ENCODE data around the gene HGF.

The HGF gene

DNA sequence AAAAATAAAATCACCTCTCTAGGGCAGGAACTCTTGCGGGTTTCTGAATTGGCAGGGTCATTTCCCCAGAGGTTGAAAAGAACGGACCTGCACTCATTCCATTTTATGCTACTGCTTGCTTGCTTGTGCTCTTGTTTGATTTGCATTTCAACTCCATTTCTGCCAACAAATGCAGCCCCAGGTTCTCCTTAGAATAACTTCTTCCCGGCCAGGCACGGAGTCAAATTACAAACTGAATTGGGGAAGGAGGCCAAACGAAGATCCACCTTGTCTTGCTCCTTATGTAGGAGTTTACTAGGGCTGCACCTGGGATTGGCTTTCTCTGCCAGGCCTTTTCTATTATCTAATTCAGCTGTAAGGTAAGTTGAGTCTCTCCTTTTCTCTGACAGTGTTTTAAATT, 79.6 kb downstream of the HGF start:
- Mint-ChIP-seq H3K4me1 (ENCODE audit: low read depth) (no peaks in the 10 kb centered on the region), H3K27me3 (no peaks in the 10 kb centered on the region), H3K27ac (no peak overlapping the region), H3K36me3 (ENCODE audit: low read depth) (no peaks in the 10 kb centered on the region), H3K9me3 (no peaks in the 10 kb centered on the region), H3K4me3 (no peak overlapping the region)
- no peak for DNase-seq

DNA sequence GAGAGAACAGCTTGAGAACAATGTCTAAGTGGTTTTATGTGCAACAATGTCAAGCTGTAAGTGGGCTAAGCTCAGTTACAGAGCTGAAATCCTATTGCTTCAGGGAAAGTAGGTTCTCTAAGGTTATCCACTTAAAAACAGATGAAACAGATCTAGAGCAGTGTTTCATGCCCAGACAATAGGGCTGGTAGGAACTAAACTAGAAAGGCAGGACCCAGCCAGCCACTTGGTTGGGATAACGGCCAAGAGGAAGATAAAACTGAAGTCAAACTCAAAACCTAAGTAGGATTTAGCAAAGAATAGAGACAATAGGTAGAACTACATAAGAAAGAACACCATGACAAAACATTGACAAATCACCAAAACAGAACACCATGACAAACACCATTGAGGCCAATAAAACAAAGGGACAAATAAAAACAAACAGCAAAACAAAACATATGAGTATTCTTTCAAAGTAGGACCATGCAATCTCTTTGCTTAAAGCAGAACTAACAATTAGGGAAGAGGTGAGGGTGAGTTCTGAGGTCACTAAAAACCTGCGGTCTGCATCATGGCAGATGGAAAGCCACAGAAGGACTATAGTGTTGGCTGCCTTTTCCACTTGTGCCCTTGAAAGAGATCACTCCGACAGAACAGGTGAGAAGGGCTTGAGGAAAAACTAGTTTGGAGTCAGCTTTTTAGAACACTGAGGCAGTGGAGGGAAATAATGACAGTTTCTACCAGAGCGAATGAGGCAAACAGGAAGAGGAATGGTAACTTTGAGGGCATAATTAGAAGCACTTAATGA, 81.0 kb downstream of the HGF start:
- peaks cover 4% of the 10 kb centered on the region for H3K9me3 Mint-ChIP-seq
- no peak overlapping the region for H3K4me3 Mint-ChIP-seq
- H3K36me3 Mint-ChIP-seq (ENCODE audit: low read depth) = no peaks in the 10 kb centered on the region
- DNase-seq = no peak
- H3K27ac Mint-ChIP-seq = no peak overlapping the region
- no peaks in the 10 kb centered on the region for H3K27me3 Mint-ChIP-seq
- H3K4me1 Mint-ChIP-seq (ENCODE audit: low read depth) = no peaks in the 10 kb centered on the region

DNA sequence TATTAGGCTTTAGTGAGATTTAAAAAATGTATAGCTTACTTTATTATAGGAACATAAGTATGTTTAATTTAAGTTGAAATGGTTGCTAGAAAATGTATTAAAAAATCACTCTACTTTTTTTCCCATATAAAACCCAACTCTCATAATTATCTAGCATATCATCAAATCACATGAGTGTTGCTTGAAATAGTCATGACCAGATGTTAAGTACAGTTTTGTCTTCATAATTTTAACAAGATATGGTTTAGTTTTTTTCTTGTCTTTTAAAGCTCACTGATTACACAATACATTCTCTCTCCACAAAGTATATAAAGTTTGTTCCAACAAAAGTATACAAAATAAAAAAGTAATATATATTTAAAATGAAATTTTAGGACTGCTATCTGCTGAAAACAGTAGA, 82.8 kb downstream of the HGF start:
- Mint-ChIP-seq H3K4me3 (no peak overlapping the region), H3K4me1 (ENCODE audit: low read depth) (no peaks in the 10 kb centered on the region), H3K9me3 (peaks cover 4% of the 10 kb centered on the region), H3K27me3 (no peaks in the 10 kb centered on the region), H3K36me3 (ENCODE audit: low read depth) (no peaks in the 10 kb centered on the region), H3K27ac (no peak overlapping the region)
- no peak for DNase-seq

DNA sequence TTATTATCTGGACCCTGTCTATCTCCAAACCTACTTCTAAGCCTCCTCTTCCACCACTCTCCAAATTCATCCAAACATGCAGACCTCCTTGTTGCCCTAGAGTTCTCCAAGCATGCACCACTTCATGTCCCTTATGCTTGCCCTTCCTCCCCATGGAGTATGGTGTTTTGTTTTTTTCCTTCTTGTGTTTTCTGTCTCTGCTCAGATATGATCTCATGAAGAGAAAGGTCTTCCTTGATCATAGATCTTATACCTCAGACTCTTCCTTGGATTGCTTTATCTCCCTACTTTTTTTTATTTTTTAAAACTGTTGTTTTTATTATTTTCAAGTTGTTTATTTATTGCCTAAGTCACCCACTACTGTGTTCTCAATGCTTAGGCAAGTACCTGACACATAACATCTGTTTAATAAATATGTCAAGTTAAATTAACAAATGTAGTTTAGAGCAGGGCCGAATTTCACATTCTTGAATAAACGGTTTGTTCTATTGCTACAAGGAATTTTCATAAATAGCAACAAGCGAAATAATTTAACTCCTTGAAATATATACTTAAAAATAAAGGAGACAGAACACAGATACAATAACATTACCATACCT, 84.5 kb downstream of the HGF start:
- Mint-ChIP-seq H3K4me1 (ENCODE audit: low read depth) (no peaks in the 10 kb centered on the region), H3K27ac (no peak overlapping the region), H3K9me3 (peaks cover 4% of the 10 kb centered on the region), H3K27me3 (no peaks in the 10 kb centered on the region), H3K36me3 (ENCODE audit: low read depth) (no peaks in the 10 kb centered on the region), H3K4me3 (no peak overlapping the region)
- DNase-seq = no peak

DNA sequence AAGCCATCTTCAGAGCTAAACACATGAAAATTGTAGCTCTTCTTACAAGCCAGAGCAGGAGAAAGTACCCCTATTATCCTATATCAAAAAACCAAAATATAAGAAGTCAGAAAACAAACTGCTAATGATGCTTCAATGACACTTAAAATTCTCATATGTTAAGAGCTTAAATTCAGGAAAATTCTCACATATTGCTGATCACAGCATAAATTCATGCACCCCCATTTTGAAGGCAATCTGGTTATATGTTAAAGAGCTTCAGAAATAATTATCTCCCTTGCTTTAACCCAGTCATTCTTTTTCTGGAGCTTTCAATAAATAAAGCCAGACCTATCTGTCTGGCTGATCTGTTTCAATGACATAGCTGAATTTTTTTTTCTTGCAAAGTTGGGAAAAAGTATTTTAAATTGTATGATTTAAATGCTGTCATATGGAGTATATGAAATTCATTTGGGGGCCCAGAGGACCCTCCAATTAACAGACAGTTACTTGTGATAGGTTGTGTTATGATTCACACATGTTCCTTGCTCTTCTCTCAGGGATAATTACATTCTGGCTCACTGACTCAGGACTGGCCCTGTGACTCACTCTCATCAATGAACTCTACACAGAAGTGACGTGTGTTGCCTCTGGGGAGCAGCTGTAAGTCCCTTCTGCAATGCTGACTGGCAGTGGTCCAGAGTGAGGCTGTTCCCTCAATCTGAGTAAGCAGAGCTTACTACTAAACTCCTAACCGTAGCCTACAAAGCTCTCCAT, 85.2 kb downstream of the HGF start:
- no peaks in the 10 kb centered on the region for H3K4me1 Mint-ChIP-seq (ENCODE audit: low read depth)
- no peak overlapping the region for H3K4me3 Mint-ChIP-seq
- peaks cover 7% of the 10 kb centered on the region for H3K9me3 Mint-ChIP-seq
- no peak overlapping the region for H3K27ac Mint-ChIP-seq
- H3K36me3 Mint-ChIP-seq (ENCODE audit: low read depth) = no peaks in the 10 kb centered on the region
- DNase-seq = no peak
- no peaks in the 10 kb centered on the region for H3K27me3 Mint-ChIP-seq

DNA sequence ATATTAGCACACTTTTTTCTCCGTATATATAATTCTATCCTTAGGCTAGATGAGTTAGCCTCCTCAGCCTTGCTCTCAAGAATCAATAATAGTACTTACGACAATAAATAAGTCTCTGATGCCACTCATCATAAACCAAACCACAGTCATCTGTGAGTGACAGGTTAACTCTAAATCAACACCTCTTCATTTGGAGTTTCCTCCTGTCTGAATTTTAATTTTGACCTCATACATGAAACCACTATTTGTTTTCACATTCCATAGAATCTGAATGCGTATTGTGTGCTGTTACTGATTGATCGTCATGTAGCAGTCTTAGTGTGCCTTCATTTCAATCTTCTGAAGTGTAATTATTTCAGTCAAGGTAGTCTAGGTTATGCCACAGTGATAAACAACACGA, 85.8 kb downstream of the HGF start:
- Mint-ChIP-seq H3K27me3 (no peaks in the 10 kb centered on the region), H3K4me3 (no peak overlapping the region), H3K27ac (no peak overlapping the region), H3K9me3 (peaks cover 7% of the 10 kb centered on the region), H3K36me3 (ENCODE audit: low read depth) (no peaks in the 10 kb centered on the region), H3K4me1 (ENCODE audit: low read depth) (no peaks in the 10 kb centered on the region)
- no peak for DNase-seq

DNA sequence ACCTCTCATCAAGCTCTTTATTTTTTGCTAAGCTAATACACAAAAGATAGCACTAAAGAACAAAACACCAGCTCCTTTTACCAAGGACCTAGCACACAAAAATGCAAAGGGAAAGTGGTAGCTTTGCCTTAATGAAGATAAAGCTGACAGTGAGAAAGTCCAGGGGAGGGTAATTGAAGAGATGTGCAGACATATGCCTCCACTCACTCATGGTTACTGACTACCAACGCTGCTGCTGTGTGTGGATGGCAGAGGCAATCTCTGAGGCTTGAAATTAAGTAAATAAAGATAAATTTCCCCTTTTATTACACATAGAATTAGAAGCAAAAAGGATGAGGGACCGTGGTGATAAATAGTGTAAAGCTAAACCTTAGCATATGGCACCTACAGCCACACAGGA, 87.0 kb downstream of the HGF start:
- H3K27ac Mint-ChIP-seq = no peak overlapping the region
- no peaks in the 10 kb centered on the region for H3K36me3 Mint-ChIP-seq (ENCODE audit: low read depth)
- peaks cover 7% of the 10 kb centered on the region for H3K9me3 Mint-ChIP-seq
- H3K4me1 Mint-ChIP-seq (ENCODE audit: low read depth) = no peaks in the 10 kb centered on the region
- DNase-seq = no peak
- no peaks in the 10 kb centered on the region for H3K27me3 Mint-ChIP-seq
- H3K4me3 Mint-ChIP-seq = no peak overlapping the region

DNA sequence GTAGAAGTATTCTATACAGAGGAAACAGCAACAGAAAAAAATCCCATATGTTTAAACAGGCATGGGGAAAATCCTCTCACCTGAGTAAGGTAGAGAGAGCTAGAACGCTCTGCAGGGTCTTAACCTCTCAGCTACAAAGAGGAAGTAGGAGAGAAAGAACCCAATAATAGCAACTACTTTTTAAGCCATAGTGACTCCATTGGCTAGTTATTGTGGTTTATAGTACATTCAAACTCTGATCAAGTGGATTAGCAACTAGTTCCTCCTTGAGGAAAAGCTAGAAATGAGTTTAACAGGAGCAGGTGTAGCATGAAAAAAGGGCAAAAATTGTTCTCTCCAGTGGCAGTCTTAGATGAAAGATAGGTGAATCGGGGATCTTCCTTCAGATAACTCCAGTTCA, 89.7 kb downstream of the HGF start:
- Mint-ChIP-seq H3K4me3 (no peak overlapping the region), H3K9me3 (peaks cover 7% of the 10 kb centered on the region), H3K27ac (no peak overlapping the region), H3K36me3 (ENCODE audit: low read depth) (no peaks in the 10 kb centered on the region), H3K27me3 (no peaks in the 10 kb centered on the region), H3K4me1 (ENCODE audit: low read depth) (no peaks in the 10 kb centered on the region)
- no peak for DNase-seq

DNA sequence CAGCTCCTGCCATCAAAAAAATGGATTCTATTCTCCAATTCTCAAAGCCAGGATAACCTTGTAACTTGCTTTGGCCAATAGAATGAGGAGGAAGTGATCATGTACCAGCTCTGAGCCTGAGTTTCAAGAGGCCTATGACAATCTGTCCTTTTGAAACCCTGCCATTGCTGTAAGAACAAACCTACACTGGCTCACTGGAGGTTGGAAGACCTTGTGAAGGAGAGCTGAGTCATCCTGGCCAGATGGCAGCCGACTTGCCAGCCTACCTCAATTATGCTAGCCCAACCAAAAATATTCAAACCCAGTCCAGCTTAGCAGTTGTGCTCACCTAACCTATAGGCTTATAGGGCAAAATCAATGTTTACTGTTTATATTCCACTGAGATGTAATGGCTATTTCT, 93.0 kb downstream of the HGF start:
- Mint-ChIP-seq H3K4me1 (ENCODE audit: low read depth) (no peaks in the 10 kb centered on the region), H3K4me3 (no peak overlapping the region), H3K9me3 (peaks cover 4% of the 10 kb centered on the region), H3K27ac (no peak overlapping the region), H3K36me3 (ENCODE audit: low read depth) (no peaks in the 10 kb centered on the region), H3K27me3 (no peaks in the 10 kb centered on the region)
- no peak for DNase-seq

DNA sequence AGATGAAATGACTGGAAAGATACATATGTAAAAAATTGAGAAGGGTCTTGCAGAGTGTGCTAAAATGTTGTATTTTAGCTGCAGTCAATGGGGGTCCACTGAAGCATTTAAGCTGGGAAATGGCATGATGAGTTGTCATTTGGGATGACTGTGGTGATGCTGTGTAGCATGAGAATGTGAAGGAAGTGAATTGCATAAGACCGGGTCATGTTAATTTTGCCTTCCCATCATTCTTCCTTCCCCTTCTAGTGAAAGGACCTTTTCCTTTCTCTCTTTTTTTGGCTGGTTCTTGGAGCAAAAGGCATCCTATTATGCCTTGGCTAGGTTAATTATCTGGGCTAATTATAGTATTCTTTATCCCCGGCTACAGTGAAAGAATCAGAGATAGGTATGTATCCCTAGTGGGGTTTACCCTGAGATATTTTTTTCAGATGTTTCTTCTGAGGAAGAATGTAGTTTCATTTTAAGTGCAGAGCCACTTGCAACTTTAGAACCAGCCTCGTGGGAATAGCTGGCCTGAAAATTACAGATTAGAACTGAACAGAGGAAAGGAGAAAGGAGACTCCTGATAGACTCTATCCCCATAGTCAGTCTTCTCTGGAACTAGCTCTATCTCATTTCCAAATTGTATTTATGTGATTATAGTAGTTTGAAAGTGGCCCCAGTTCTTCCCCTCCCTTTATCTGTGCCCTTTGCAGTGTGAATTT, 93.6 kb downstream of the HGF start:
- Mint-ChIP-seq H3K36me3 (ENCODE audit: low read depth) (no peaks in the 10 kb centered on the region), H3K27me3 (no peaks in the 10 kb centered on the region), H3K4me1 (ENCODE audit: low read depth) (no peaks in the 10 kb centered on the region), H3K27ac (no peak overlapping the region), H3K4me3 (no peak overlapping the region), H3K9me3 (peaks cover 4% of the 10 kb centered on the region)
- no peak for DNase-seq

DNA sequence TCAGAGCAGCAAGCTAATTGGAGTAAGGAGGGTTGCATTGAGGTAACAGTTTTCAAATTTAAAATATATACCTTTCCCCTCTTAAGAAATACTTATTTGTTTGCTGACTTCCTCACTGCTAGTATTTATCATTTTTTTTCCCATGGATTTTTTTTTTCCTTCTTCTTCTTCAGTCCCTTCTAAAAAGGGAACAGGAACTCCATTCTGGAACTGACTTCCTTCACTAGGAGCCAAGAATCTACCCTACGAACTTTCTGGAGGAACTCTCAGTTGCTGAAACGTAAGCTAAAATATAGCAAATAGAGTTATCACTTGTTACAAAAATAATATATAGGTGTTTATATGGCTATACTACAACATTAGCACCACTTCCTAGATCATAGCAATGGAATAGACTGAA, 95.4 kb downstream of the HGF start:
- DNase-seq = no peak
- Mint-ChIP-seq H3K9me3 (peaks cover 2% of the 10 kb centered on the region), H3K36me3 (ENCODE audit: low read depth) (no peaks in the 10 kb centered on the region), H3K4me1 (ENCODE audit: low read depth) (no peaks in the 10 kb centered on the region), H3K27me3 (no peaks in the 10 kb centered on the region), H3K4me3 (no peak overlapping the region), H3K27ac (no peak overlapping the region)

DNA sequence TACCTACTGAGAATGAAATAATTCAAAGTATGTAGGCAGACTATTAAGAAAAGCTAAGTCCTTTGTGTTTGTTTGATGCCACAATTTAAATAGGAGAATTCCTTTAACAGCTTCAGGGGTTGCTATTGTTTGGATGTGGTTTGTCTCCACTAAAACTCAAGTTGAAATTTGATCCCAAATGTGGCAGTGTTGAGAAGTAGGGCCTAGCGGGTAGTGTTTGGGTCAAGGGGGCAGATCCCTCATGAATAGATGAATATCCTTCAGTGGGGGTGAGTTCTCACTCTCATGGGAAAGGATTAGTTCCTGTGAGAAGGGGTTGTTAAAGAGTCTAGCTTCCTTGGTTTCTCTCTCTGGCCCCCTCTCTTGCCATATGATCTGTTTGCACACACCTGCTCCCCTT, 97.0 kb downstream of the HGF start:
- no peaks in the 10 kb centered on the region for H3K36me3 Mint-ChIP-seq (ENCODE audit: low read depth)
- H3K27me3 Mint-ChIP-seq = no peaks in the 10 kb centered on the region
- H3K9me3 Mint-ChIP-seq = peaks cover 2% of the 10 kb centered on the region
- H3K27ac Mint-ChIP-seq = no peak overlapping the region
- H3K4me1 Mint-ChIP-seq (ENCODE audit: low read depth) = no peaks in the 10 kb centered on the region
- no peak overlapping the region for H3K4me3 Mint-ChIP-seq
- no peak for DNase-seq

DNA sequence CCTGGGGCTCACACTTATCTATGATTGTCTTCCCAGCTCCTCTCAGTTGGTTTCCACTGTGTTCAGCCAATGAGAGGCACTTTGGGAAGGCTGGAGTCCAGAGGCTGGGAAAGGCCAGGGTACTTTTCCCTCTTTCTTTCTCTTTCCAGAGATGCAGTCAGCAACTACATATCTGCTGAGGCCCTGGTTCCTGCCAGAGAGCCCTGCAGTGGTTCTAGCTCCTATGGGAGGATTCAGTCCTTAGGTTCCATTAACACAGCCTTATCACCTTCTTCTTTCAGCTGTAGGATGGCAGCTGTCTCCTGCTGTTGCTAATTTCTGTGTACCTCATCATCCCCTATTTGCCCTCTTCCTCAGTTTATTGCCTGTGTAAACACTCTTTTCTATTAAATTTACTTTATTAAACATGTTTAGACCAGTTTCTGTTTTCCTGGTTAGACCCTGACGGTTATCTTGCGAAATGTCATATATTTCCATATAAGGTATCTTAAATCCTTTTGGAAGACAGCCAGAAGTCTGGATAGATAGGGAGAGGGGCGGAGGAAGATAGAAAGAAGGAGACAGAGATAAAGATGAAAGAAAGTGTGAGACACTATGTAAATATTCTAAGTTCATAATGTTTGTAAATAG, 100.3 kb downstream of the HGF start:
- no peak for DNase-seq
- Mint-ChIP-seq H3K27ac (no peak overlapping the region), H3K36me3 (ENCODE audit: low read depth) (no peaks in the 10 kb centered on the region)

DNA sequence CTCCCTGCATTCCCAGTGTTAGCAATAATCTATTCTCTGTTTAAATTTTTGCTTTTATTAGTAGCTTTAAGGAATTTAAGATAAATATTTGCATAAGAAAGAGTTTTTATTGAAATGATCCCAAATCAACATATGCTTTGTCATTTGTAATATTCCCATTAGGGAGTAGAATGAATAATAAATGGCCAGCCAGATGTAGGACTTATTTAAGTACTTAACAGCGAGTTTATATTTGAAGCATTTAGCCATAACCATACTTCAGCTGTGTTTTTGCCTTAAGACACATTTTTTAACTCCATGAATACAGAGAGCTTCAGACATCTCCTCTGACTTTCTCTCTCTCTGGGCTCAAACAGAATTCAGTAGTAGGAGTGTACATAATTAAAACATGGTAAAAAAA, 103.6 kb downstream of the HGF start:
- H3K36me3 Mint-ChIP-seq (ENCODE audit: low read depth) = no peaks in the 10 kb centered on the region
- H3K4me3 Mint-ChIP-seq = no peak overlapping the region
- peaks cover 5% of the 10 kb centered on the region for H3K9me3 Mint-ChIP-seq
- no peaks in the 10 kb centered on the region for H3K4me1 Mint-ChIP-seq (ENCODE audit: low read depth)
- DNase-seq = no peak
- no peaks in the 10 kb centered on the region for H3K27me3 Mint-ChIP-seq
- H3K27ac Mint-ChIP-seq = no peak overlapping the region

More for the DNA sequence above, 100.3 kb downstream of the HGF start:
- H3K27me3 Mint-ChIP-seq = no peaks in the 10 kb centered on the region
- no peaks in the 10 kb centered on the region for H3K4me1 Mint-ChIP-seq (ENCODE audit: low read depth)
- peaks cover 5% of the 10 kb centered on the region for H3K9me3 Mint-ChIP-seq
- no peak overlapping the region for H3K4me3 Mint-ChIP-seq
